Measurements from ENCODE around the gene CTSD. TPM values are rescaled to one million over a fixed set of nuclear protein-coding genes. Genes with fewer than 3 reads are reported as not detected.

The CTSD gene
- total and polyA plus RNA-seq, 2 of the 8 experiments (the other 6 are each of a cell fraction or from before 2014, with no cell fraction given): 169 to 173 TPM

- TF ChIP-seq BCL11A (IDR thresholded peaks at IDR 0.05; ENCODE audit: low read depth in 2 of 2, low read length in 2 of 2) (no peak), SRF (IDR thresholded peaks at IDR 0.05; ENCODE audit: low read depth, low read length) (no peak), BRCA1 (IDR thresholded peaks at IDR 0.05; ENCODE audit: low read depth, low read length) (no peak), EGR1 (IDR thresholded peaks at IDR 0.05; ENCODE audit: borderline replicate concordance, low read depth, low read length) (no peak), TAF7 (optimal IDR thresholded peaks at IDR 0.05; ENCODE audit: borderline replicate concordance, low read depth, low read length) (no peak)
These were observed 35.9 kb downstream of the CTSD start (continued) for GRCh38 chr11:1727861-1728260.
